HG02981 (cell line): ENCODE results near the gene UST.
"Not testable (repeated sequence)": the region's sequence is repeated elsewhere in the genome, so short reads cannot be mapped to it uniquely, and the experiment has no call there.

ENCODE experiments used
- ATAC-seq: cut with Tn5 transposase; IDR thresholded peaks from one replicate; pipeline ENCODE4 v1.9.1; 2021; ENCODE audit warnings: mild to moderate bottlenecking, moderate library complexity; ENCODE audit not compliant: unreplicated experiment

The UST gene

DNA sequence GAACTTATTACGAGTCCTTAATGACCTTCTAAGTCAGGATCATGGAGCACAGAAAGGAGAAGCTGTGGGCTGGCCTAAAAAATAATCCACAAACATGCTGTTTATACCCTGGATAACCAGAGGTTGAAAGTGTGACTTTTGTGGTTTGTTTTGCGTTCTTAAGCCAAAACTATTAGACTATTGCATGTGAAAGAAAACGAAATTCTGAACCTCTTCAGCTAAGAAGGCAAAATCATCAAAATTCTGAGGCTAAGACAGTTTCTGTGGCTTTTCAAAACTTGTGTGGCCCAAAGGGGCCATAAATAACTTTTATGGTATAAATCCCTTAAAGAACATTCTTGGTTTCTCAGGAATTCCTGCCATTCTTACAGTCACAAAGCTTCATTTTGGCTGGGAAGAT lies 251.0 kb downstream of the UST start:
- ATAC-seq = no peak

DNA sequence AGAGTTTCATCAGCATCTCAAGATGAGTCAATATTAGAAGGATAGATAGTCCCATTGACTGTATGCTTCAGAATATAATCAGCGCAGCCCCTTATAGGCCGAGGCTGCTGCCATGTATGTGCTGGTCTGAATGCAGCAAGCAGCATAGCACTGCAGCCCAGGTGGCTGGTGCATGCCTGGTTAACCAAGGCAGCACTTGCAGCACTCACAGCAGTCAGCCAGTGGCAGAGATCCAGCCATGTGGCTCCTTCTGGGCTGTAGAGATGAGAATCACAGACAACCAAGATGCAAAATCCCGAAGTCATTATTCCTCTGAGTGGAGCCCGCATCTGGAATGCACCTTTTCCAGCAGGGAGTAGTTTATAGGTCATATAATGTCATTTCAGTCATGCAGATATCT lies 251.9 kb downstream of the UST start:
- no peak for ATAC-seq

DNA sequence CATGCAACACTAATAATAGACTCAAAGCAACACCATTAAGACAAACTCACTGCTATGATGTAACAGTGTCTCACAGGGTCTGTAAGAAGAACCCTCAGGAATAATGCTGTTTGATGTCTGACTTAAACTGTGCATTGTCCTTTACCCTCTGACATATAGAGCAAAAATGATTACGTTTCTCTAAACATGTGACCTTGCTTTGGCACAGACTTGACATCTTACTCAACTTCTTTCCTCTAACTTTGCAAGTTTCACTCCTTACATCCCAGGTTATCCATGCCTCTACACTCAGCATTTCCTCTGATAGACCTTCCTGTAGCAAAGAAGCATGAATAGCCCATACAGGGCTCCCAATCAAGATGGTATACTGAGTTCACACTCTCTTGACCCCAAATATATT lies 252.7 kb downstream of the UST start:
- no peak for ATAC-seq

DNA sequence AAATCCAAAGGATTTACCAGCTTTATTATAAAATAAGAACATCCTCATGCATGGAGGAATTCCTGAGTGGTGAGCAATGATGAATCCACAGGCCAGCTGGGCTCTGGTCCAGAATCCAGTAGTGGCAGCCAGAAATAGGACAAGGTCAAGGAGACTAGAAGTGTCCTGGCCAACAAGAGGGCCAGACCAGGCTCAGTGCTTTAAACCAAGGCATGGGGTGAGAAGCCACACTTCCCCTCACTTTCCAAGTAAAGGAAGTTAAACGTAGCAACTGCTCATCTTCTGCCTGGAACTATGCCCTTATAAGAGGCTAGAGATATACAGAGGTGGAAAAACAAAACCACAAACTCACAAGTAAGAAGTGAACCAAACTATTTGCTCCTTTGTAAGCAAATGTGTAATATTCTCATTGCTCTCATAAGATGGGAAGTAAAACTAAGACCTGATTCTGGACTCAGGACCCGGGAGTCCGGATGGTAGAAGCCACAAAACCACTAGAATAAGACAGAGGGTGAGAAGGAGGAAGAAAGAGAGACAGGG lies 253.2 kb downstream of the UST start:
- ATAC-seq = no peak

DNA sequence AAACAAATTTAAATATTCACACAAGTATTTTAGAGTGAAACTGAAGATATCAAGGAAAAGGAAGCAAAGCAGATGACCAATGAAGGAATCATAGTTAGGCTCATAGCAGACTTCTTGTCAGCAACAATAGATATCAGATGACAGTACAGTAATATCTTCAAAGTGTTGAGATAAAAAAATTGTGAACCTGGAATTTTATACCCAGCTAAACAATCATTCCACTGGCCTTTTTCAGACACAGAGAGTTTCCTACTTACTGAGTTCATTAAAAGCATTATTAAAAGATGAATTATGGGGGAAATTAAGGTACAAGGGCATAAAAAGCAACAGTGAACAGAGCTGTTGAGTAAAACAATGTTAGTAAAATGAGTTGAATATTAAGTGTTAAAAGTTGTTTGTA lies 254.6 kb downstream of the UST start:
- no peak for ATAC-seq

DNA sequence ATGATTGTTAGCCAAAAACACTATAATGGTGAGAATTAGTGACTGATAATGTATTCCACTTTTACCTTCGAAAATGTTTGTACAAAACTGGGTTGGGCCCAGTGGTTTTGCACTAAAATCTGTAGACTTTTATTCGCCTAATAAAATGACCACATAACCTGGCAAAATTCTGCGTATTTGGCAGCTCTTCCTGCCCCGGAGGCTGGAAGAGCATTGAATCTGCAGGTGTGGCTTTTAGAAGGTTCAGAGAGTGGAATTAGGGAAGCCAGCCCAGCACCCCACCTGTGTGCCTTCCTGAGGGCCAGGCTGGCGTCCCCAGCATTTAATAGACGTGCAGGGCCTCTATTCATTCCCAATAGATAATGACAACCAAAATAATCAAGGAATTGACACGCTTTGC lies 256.7 kb downstream of the UST start:
- no peak for ATAC-seq

DNA sequence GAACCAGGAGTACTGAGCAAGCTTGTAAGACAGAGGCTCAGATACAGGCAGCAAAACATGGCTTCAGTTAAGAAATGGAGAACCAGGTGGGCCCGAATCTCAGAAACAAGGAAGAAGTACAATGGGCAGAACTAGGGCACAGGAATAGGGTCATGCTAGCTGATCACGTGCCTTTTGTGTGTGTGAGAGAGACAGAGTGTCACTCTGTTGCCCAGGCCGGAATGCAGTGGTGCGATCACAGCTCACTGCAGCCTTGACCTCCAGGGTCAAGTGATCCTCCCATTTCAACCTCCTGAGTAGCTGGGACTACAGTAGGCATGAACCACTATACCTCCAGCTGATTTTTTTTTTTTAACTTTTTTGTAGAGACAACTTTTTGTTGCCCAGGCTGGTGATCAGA lies 257.8 kb downstream of the UST start:
- no peak for ATAC-seq

DNA sequence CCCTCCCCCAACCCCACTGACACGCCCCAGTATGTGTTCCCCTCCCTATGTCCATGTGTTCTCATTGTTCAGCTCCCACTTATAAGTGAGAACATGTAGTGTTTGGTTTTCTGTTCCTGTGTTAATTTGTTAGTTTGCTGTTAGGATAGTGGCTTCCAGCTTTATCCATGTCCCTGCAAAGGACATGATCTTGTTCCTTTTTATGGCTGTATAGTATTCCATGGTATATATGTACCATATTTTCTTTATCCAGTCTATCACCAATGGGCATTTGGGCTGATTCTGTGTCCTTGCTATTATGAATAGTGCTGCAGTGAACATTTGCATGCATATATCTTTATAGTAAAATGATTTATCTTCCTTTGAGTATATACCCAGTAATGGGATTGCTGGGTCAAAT lies 259.4 kb downstream of the UST start:
- not testable (repeated sequence) for ATAC-seq

DNA sequence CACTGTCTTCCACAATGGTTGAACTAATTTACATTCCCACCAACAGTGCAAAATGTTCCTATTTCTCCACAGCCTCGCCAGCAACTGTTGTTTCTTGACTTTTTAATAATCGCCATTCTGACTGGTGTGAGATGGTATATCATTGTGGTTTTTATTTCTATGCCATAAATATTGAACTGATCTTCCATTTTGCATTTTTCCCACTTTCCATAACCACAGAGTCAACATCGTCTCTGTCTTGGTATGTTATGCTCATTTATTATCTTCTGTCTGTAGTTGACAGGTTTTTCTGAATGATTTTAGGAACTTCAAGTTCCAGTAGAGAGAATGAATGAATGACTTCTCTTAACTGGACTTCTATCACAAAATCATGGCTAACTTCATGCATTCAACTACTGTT lies 259.8 kb downstream of the UST start:
- no peak for ATAC-seq

DNA sequence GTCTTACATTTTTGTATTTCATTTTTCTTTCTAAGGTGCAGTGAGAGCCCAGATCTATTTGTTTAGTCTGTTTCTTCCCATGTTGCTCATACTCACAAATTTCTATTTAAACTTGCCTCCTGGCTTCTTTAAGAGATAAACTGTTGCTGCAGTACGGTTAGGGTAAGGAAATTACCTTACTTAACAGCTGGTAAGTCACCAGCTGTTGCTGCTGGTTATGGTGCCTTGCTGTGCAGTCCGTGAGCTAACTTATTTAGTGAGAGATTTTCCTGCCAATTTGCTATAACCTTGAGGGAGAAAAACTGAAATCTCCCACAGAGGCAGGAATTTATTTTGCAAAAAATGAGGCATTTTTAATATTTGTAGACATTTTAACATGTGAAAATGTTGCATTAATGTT lies 261.0 kb downstream of the UST start:
- ATAC-seq = no peak

DNA sequence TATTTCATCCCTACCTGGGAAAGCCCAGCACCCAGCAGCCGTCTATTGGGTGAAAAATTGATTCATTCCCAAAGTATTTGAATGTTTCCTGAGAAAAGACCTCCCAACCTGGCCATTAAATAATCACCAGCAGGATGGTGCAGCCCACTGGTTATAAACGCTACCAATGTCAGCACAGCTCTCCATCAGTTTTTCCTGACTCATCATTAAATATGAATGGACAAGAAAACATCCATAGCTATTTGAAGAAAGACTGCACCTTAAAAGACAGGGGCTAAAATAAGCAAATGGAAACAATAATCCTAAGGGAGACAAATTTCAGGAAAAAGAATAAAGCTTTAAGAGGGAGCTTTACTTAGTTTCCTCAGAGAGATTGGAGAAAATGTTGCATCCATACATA lies 261.9 kb downstream of the UST start:
- no peak for ATAC-seq

DNA sequence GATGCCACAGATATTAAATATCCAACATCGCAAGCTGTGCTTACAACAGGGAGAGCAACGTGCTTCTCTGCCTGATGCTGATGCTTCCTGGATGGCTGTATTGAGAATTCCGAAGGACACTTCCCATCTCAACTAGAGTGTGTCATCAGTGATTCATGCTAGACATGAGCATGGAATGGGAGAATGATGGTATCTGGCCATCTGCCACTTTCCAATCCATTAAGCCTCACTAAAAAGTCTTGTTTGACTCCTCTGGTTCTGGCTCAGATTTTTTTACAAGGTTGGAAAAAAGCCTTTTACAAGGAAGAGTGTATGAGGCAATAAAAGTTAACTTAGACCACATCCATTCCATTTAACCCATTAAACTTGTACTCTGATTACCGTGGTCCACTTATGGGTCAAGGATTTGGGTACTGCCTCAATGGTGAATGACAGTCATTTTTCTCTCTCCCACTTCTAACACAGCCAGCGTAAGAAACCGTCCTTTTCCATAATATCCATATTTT lies 265.3 kb downstream of the UST start:
- no peak for ATAC-seq

DNA sequence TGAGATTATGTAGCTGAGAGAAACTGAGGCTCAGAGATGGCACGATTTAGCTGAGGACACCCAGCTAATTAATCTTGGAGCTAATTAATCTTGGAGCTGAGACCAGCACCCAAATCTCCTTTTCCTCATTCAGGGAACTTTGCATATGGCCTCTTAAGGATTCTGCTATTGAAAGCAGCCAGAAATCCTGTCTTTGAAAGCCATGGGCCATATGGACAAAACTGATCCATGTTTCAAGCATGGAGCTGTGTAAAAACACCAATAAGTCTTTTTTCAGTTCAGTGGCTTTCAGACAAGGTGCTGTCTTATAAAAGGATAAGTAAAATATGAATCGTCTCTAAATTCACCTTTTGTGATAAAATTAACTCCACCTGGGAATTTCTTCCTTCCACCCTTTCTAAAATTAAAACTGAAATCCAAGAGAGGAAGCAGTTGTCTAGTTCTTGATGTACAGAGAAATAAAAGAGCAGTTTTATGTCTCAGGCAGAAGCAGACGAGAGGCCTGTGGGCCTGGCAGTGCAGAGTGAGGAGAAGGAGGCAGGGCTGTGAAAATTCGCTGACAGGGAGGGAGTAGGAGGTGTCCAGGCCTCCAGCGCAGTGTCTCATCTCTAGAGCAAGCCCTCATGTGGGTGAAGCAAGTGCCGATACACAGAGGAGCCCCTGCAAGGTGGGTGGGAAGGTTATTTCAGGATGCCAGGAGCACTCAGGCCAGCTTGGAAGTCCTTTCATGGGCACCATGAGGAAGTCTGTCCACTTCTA lies 266.9 kb downstream of the UST start:
- no peak for ATAC-seq

DNA sequence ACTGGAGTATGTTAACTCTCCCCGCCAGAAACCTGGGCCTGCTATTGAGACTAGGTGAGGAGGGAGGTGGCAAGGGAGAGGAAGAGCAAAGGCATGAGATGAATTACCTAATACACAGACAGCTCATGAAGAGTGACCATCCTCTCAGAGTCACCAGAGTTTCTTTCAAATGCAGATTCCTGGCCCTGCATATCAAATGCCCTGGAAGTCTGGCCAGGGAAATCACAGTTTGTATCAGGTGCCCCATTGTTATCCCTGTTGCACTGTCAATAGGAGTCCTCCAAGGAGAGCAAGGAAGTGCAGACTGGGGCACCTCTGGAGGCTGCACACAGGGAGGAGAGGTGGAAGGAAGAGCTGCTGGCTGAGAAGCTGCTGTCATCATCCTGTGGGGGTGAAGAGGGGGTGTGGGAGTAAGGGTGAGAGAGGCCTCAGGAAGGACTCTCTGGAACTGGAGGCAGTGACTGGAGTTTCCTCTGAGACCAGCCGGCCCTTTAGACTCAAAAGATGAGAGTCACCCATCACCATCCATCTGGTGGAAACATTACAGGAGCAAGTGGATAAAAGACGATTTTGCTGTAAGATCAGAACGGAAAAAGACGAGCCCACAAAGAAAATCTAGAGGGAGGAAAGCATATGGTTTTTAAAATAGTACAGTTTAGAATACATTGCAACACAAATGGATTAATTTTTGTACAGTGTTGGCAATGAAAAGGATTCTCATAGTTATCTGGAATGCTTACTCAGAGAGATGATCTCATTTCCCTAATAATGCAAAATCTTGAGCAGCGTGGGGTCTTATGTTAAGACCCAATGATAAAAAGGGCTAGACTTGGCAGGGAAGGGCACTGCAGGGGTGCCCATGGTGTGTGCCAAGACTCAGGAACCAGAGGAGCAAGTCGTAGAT lies 268.1 kb downstream of the UST start:
- ATAC-seq = no peak

DNA sequence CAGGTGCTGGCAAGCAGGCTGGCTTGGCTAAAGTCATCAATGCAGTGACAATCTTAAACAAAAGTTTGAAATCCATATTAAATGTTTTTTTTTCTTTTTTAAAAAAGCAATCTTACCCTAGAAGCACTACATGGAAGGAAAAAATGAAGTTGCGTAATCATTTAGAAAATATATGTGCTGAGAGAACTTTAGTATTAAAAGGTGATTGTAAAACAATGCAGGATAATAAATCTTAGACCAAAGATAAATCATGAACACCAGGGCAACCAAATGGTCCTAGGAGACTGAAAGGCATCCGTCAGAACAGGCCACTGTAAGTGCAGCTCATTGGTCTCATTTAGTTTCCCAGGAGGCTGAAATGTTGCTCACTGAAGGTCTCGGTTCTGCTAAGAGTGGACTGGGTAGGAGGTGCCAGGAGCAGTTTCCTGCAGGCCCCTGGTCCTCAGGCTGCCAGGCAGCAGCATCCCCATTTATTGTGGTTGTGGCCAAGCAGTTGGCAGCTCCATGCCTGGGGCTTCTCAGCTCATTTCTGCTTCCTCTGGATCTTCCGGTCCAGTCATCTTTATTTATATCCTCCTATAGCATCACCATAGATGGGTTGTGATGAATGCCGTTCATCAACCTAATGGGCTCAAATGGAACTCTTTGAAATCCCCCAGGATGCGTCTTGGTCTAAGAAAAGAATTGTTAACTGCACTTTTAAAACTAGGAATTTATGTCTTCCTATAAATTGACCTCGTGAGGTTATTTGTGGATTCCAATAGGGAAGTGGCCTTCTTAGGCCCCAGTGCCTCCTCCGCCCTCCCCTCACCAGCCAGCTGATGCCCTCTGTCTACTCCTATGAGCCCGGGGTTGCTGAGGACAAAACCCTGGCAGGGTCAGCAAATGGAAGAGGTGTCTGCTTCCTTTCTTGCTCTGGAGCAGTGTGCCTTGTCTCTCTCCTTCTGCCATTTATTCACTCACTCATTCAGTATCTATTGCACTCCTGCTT lies 269.0 kb downstream of the UST start:
- no peak for ATAC-seq

DNA sequence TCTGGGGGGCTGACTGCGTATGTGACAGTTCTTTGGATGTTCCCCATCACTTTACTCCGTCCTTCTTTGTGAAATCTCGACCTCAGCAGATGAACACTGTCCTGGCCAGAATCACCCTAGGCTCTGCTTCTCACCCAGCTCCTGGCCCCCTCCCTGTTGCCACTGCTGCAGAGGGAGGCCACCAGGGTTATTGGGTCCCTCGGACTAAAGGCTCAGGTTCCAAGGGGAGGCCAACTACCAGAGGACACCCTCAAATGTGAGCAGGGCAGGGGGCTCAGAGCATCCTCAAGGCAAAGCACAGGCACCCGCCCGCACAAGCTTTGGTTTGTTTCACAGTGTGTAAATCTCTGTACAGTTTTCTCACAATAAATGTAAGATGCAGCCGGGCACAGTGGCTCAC lies 269.9 kb downstream of the UST start:
- no peak for ATAC-seq

DNA sequence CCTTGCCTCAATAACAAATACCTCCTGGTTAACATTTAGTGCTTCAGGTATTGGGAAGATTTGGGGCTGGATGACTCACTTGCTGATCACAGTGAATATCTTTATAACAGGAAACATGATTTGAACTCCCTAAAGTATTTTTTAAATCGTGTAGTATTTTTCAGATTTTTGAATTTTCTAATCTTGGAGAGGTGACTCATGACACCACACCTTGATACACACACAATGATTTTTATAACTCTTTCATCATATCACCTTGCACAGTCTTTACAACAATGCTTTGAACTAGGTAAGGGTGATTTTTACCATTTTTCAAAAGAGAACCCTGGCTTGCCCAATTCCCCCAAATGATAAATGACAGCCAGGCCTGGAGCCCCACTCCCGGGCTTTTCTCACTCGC lies 273.5 kb downstream of the UST start:
- ATAC-seq = no peak

DNA sequence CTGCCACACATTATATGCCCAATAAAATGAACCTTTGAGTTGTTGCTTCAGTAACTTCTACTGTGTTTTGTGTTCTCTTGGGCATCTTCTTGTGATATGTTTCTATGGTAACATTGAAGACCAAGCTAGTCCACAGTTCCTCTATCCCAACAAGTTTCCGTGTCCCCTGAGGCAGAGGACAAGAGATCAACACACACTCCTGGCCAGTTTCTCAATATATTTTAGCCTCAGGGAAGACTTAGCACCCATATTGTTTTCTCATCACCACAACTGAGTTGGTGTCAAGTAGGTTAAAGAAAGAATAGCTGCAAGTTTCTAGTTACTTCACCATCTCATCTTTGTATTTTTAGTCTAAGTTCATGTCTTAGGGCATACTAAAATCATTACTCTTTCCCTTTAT lies 277.5 kb downstream of the UST start:
- no peak for ATAC-seq

DNA sequence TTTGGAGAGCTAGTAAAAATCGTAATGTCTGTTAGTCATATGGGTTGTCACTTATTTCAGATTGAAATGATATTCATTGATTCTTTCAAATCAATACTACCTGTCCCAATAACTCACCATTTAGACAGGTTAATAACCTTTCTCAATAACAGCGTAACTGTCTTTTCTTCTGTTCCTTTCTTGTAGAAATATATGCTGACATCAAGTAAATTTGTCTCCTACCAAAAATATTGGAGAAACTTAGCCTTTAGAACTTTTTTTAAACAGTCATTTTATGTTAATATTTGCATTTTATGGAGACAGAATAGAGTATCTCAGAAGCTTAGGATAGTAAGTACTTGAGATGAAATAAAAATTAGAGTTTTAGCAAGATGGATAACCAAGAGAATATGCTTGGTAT lies 278.2 kb downstream of the UST start:
- no peak for ATAC-seq

DNA sequence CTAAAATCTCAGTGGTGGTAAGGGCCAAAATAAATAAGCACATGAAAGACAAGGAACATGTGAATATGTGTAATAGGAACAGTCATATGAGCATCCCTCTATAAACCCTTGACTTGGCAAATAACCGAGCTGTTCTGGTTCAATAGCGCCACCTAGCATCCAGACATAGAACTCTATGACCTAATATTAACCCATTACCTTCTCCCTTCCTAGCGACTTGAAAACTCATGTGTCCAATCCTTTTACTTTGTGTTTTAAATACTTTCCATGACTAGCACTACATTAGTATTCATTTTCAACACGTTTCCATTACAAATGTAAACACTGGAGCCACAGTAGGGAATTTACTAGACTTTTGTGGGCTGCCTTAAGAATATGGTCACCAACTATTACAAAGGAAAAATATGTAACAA lies 279.7 kb downstream of the UST start:
- no peak for ATAC-seq

DNA sequence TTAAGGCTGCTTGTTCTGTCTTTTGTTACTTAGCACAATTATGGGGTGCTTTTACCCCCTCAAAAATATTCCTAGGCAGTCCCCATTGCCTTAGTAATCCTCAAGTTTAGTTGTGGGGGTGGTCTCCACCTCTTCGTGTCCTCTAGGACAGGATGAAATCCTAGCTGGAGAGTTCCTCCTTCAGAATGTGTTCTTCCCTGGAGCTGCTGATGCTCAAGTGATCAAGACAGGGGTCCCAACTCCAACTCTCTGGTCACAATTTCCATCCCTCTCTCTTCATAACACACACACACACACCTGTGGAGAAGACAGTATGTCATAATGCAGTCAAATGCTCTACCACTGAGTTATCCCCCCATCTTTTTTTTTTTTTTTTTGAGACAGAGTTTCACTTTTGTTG lies 280.7 kb downstream of the UST start:
- ATAC-seq = no peak
